Measurements from ENCODE around the gene UPK2.

UPK2 gene

GRCh38 chr11:118918128-118918685 lies 37.9 kb upstream of the UPK2 start:
- peak; percentile 60 for DNase-seq

- no peak for DNase-seq
Observed at GRCh38 chr11:118918686-118919280, 37.3 kb upstream of the UPK2 start.

- no peak for DNase-seq
Observed at GRCh38 chr11:118921121-118921928, 34.8 kb upstream of the UPK2 start.

- DNase-seq, result no peak
Observed at GRCh38 chr11:118921929-118922744, 34.0 kb upstream of the UPK2 start.

GRCh38 chr11:118922745-118923627 lies 33.1 kb upstream of the UPK2 start:
- DNase-seq, result no peak

GRCh38 chr11:118923721-118924587 lies 32.1 kb upstream of the UPK2 start:
- no peak for DNase-seq

GRCh38 chr11:118924591-118925585 lies 31.2 kb upstream of the UPK2 start:
- DNase-seq, result peak; percentile 74

GRCh38 chr11:118927554-118928100 lies 28.5 kb upstream of the UPK2 start:
- DNase-seq, result no peak

- DNase-seq, result peak; percentile 98
Observed at GRCh38 chr11:118928101-118928869, 27.8 kb upstream of the UPK2 start.

GRCh38 chr11:118928870-118929500 lies 27.1 kb upstream of the UPK2 start:
- peak; percentile 71 for DNase-seq

- DNase-seq, result peak; percentile 79
Observed at GRCh38 chr11:118929501-118930093, 26.5 kb upstream of the UPK2 start.

GRCh38 chr11:118930094-118930712 lies 25.9 kb upstream of the UPK2 start:
- DNase-seq, result peak; percentile 96

GRCh38 chr11:118931571-118931970 lies 24.5 kb upstream of the UPK2 start:
- no peak for DNase-seq

- DNase-seq, result no peak
Observed at GRCh38 chr11:118933486-118933885, 22.6 kb upstream of the UPK2 start.

- no peak for DNase-seq
Observed at GRCh38 chr11:118935376-118935775, 20.7 kb upstream of the UPK2 start.

GRCh38 chr11:118938491-118939403 lies 17.4 kb upstream of the UPK2 start:
- DNase-seq, result no peak
